ENCODE data around the gene TANC1.

TANC1 gene

DNA sequence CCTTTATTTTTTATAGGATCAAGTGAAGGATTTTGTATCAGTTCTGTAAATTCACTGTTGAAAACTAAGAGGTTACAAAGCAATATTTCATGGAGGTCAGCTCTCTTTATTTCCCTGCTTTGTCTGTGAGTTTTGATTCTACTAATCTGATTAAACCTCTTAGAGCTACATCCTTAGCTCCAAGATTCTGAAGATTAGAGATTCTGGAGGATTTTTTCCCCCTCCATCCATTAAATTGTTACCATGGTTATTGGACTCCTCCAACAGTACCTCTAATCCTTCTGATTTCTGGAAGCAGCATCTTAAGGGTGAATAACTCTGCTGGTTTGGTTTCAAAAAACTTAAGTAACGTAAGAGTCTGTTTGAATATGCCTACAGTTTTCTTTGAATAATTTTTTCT is 110.0 kb downstream of the TANC1 start:
- no CpG with 5 or more reads among the region's 1 CpG for WGBS (ENCODE audit: insufficient coverage)
- ChIA-PET CTCF (interaction anchor here (1.2 kb wide), 1 partner anchor 9 kb away, joined by 4 read pairs; no protein-coding TSS in a partner anchor), POLR2A (no interaction called here)
- H3K27me3 ChIP-seq (replicated peaks in 2 of 5; ENCODE audit: control insufficient read depth in 4 of 5, insufficient read depth in 5 of 5, low read length in 4 of 5), result no peaks in the 10 kb centered on the region
- no peak for DNase-seq
- H3K36me3 ChIP-seq (ENCODE audit: control insufficient read depth in 4 of 4, insufficient read depth in 4 of 4, low read length in 3 of 4), result no peaks in the 10 kb centered on the region
- no peaks in the 10 kb centered on the region for H3K4me1 ChIP-seq (ENCODE audit: control extremely low read depth in 1 of 4, control insufficient read depth in 4 of 4, insufficient read depth in 4 of 4, low read length in 3 of 4)
- H3K9me3 ChIP-seq (ENCODE audit: control extremely low read depth in 1 of 5, control insufficient read depth in 4 of 5, insufficient read depth in 2 of 5, low read depth in 1 of 5, low read length in 4 of 5), result peaks cover 0 to 5% (median 0%) of the 10 kb centered on the region in 5 experiments
- H3K27ac ChIP-seq (ENCODE audit: insufficient read depth in 1 of 2, low read depth in 1 of 2, low read length in 2 of 2, poor library complexity in 1 of 2, severe bottlenecking in 2 of 2), result no peak overlapping the region
- H3K4me3 ChIP-seq (ENCODE audit: control insufficient read depth in 1 of 7, extremely low read depth in 1 of 7, insufficient read depth in 4 of 7, low read depth in 2 of 7, low read length in 6 of 7), result no peak overlapping the region

DNA sequence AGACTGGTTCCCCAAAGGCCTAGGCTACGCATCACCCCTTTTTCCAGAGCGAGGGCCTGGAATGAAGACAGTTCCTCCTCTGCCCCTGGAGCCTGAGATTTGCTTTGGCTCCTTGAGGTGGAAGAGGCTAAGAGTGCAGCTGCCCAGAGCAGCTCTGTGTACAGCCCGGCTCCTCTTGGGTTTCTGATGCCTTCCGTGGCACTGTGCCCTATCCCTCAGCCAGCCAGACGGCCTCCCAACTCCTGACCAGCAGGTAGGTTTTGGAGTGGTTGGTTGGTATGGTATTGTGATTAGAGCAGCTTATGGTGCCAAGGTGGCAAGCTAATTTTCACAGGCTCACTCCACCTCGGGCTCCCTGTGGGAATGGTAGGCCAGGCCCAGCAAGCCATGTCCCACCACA is 112.2 kb downstream of the TANC1 start:
- Histone ChIP-seq H3K9me3 (ENCODE audit: control extremely low read depth in 1 of 5, control insufficient read depth in 4 of 5, insufficient read depth in 2 of 5, low read depth in 1 of 5, low read length in 4 of 5) (peaks cover 0 to 5% (median 0%) of the 10 kb centered on the region in 5 experiments), H3K4me1 (ENCODE audit: control extremely low read depth in 1 of 4, control insufficient read depth in 4 of 4, insufficient read depth in 4 of 4, low read length in 3 of 4) (peaks cover 0 to under 1% (median under 1%) of the 10 kb centered on the region in 4 experiments), H3K27me3 (replicated peaks in 2 of 5; ENCODE audit: control insufficient read depth in 4 of 5, insufficient read depth in 5 of 5, low read length in 4 of 5) (no peaks in the 10 kb centered on the region), H3K4me3 (ENCODE audit: control insufficient read depth in 1 of 7, extremely low read depth in 1 of 7, insufficient read depth in 4 of 7, low read depth in 2 of 7, low read length in 6 of 7) (no peak overlapping the region), H3K36me3 (ENCODE audit: control insufficient read depth in 4 of 4, insufficient read depth in 4 of 4, low read length in 3 of 4) (no peaks in the 10 kb centered on the region), H3K27ac (ENCODE audit: insufficient read depth in 1 of 2, low read depth in 1 of 2, low read length in 2 of 2, poor library complexity in 1 of 2, severe bottlenecking in 2 of 2) (no peak overlapping the region)
- DNase-seq, result no peak
- POLR2A ChIA-PET, result no interaction called here
- WGBS (ENCODE audit: insufficient coverage), result 95% methylated on average over 6 of the region's 6 CpGs
- CTCF ChIA-PET, result no interaction called here

DNA sequence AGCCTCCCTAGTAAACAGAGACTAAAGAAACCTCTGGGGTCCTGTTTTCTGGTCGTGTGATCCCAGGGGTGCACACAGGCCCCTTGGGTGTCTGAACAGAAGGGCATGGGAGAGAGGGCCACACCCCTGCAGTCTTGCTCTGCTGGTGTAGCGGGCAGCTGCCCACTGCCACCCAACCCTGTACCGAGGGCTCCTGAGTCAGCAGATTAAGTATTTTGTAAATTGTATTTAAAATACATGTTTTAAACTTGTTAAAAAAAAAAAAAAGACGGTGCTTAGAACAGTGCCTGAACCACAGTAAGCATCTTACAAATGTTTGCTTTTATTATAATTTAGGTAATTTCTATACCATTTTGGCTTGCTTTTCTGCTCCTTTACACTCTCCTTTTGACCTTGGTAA is 113.7 kb downstream of the TANC1 start:
- POLR2A ChIA-PET, result no interaction called here
- DNase-seq, result no peak
- no peaks in the 10 kb centered on the region for H3K27me3 ChIP-seq (replicated peaks in 2 of 5; ENCODE audit: control insufficient read depth in 4 of 5, insufficient read depth in 5 of 5, low read length in 4 of 5)
- CTCF ChIA-PET, result no interaction called here
- peaks cover 0 to 5% (median 0%) of the 10 kb centered on the region in 5 experiments for H3K9me3 ChIP-seq (ENCODE audit: control extremely low read depth in 1 of 5, control insufficient read depth in 4 of 5, insufficient read depth in 2 of 5, low read depth in 1 of 5, low read length in 4 of 5)
- 100% methylated on average over 1 of the region's 4 CpGs for WGBS (ENCODE audit: insufficient coverage)
- H3K36me3 ChIP-seq (ENCODE audit: control insufficient read depth in 4 of 4, insufficient read depth in 4 of 4, low read length in 3 of 4), result no peaks in the 10 kb centered on the region
- peaks cover 0 to 14% (median 10%) of the 10 kb centered on the region in 4 experiments for H3K4me1 ChIP-seq (ENCODE audit: control extremely low read depth in 1 of 4, control insufficient read depth in 4 of 4, insufficient read depth in 4 of 4, low read length in 3 of 4)
- no peak overlapping the region for H3K4me3 ChIP-seq (ENCODE audit: control insufficient read depth in 1 of 7, extremely low read depth in 1 of 7, insufficient read depth in 4 of 7, low read depth in 2 of 7, low read length in 6 of 7)
- H3K27ac ChIP-seq (ENCODE audit: insufficient read depth in 1 of 2, low read depth in 1 of 2, low read length in 2 of 2, poor library complexity in 1 of 2, severe bottlenecking in 2 of 2), result no peak overlapping the region

DNA sequence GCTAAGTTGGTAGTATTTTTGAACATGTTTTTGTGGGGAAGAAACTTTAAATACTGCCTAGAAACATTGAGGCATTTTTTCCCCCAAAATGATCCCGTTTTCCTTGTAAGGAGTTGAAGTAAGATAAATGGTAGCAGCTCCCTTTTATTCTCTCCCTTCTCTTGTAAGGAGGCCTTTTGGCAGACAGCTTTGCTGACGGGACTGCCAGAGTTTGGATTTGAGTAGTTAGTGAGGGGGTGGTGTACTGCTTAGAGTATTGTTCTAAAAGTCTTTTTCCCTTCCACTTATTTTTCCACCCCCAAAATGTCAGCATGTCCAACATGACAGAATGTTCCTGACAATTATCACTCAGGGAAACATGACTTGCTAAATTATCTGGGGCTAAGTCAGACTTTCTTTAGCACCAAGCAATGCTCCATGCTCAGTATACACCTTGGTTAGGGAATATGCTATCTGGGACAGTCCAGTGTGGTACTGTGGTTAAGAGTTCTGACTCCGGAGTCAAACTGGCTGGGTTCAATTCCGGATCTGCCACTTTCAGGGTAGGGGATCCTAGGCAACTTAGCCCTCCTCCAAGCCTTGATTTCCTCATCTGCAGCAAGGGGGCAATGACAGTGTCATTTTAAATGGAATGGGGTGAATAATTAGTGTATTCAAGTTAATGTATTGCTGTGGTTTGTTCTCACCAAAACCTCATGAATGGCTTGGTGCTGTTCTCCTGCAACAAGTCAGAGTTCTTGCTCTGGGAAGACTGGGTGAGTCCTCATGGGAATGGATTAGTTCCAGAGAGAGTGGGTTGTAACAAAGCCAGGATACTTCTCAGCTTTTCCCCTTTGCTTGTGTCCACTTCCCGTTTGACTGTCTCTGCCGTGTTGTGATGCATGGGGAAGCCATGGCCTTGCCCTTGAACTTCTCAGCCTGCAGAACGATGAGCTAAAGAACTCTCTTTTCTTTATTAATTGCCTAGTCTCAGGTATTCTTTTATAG is 116.2 kb downstream of the TANC1 start:
- H3K27me3 ChIP-seq (replicated peaks in 2 of 5; ENCODE audit: control insufficient read depth in 4 of 5, insufficient read depth in 5 of 5, low read length in 4 of 5), result no peaks in the 10 kb centered on the region
- WGBS (ENCODE audit: insufficient coverage), result 81% methylated on average over 3 of the region's 7 CpGs
- H3K4me3 ChIP-seq (ENCODE audit: control insufficient read depth in 1 of 7, extremely low read depth in 1 of 7, insufficient read depth in 4 of 7, low read depth in 2 of 7, low read length in 6 of 7), result no peak overlapping the region
- H3K9me3 ChIP-seq (ENCODE audit: control extremely low read depth in 1 of 5, control insufficient read depth in 4 of 5, insufficient read depth in 2 of 5, low read depth in 1 of 5, low read length in 4 of 5), result peaks cover 0 to 2% (median 0%) of the 10 kb centered on the region in 5 experiments
- no peak for DNase-seq
- H3K4me1 ChIP-seq (ENCODE audit: control extremely low read depth in 1 of 4, control insufficient read depth in 4 of 4, insufficient read depth in 4 of 4, low read length in 3 of 4), result peaks cover 3 to 35% (median 27%) of the 10 kb centered on the region in 4 experiments
- H3K27ac ChIP-seq (ENCODE audit: insufficient read depth in 1 of 2, low read depth in 1 of 2, low read length in 2 of 2, poor library complexity in 1 of 2, severe bottlenecking in 2 of 2), result no peak overlapping the region
- POLR2A ChIA-PET, result interaction anchor here (0.6 kb wide), 1 partner anchor 16 kb away, joined by 4 read pairs; no protein-coding TSS in a partner anchor
- CTCF ChIA-PET, result interaction anchor here (0.6 to 1.4 kb wide), 4 partner anchors 34 to 288 kb away, joined by 3 to 6 read pairs (median 4); no protein-coding TSS in a partner anchor
- H3K36me3 ChIP-seq (ENCODE audit: control insufficient read depth in 4 of 4, insufficient read depth in 4 of 4, low read length in 3 of 4), result no peaks in the 10 kb centered on the region

DNA sequence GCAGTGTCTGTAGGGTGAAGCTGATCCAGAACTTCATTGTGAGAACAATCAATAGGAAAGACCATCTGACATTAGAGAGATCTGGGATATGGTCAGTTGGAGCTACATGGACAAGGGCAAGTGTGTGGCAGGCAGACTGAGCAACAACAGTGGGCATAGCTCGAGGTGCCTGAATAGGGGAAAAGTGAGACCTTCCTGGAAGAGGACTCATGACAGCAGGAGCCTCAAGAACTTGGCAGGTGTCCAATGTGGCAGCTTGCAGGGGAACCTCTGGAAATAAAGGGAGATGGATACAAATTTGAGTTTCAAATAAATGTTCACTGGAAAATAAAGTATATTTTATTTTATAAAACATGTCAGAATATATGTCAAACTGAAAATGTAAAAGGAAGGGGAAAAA is 117.9 kb downstream of the TANC1 start:
- ChIA-PET POLR2A (interaction anchor here (0.6 kb wide), 1 partner anchor 50 kb away, joined by 3 read pairs; no protein-coding TSS in a partner anchor), CTCF (interaction anchor here (0.6 to 1.1 kb wide), 5 partner anchors 11 to 97 kb away, joined by 3 to 8 read pairs (median 3); no protein-coding TSS in a partner anchor)
- no peaks in the 10 kb centered on the region for H3K27me3 ChIP-seq (replicated peaks in 2 of 5; ENCODE audit: control insufficient read depth in 4 of 5, insufficient read depth in 5 of 5, low read length in 4 of 5)
- no peaks in the 10 kb centered on the region for H3K36me3 ChIP-seq (ENCODE audit: control insufficient read depth in 4 of 4, insufficient read depth in 4 of 4, low read length in 3 of 4)
- 0% methylated on average over 1 of the region's 1 CpG for WGBS (ENCODE audit: insufficient coverage)
- no peak overlapping the region for H3K4me3 ChIP-seq (ENCODE audit: control insufficient read depth in 1 of 7, extremely low read depth in 1 of 7, insufficient read depth in 4 of 7, low read depth in 2 of 7, low read length in 6 of 7)
- H3K4me1 ChIP-seq (ENCODE audit: control extremely low read depth in 1 of 4, control insufficient read depth in 4 of 4, insufficient read depth in 4 of 4, low read length in 3 of 4), result peaks cover 8 to 51% (median 41%) of the 10 kb centered on the region in 4 experiments
- no peak overlapping the region for H3K27ac ChIP-seq (ENCODE audit: insufficient read depth in 1 of 2, low read depth in 1 of 2, low read length in 2 of 2, poor library complexity in 1 of 2, severe bottlenecking in 2 of 2)
- DNase-seq, result peak in 2 of 3 donors; percentile 41 to 45
- H3K9me3 ChIP-seq (ENCODE audit: control extremely low read depth in 1 of 5, control insufficient read depth in 4 of 5, insufficient read depth in 2 of 5, low read depth in 1 of 5, low read length in 4 of 5), result no peaks in the 10 kb centered on the region

DNA sequence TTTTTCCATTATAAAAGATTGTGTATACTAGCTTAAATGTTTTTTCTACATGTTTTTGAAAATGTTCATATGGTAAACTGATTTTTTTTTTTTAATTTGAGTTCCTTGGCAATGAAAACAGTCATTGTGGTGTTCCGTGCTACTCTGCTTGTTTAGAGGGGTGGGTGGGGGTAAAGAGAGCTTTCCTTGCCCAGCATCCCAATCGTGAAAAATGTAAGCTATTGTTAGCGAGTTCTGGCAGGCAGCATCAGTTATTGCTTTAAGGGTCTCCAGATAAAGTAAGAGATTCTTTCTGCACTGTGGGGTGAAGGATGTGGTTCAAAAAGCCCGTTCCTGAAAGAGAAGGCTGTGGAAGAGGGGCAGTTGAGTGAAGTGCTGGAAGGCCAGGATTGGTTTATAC is 118.4 kb downstream of the TANC1 start:
- WGBS (ENCODE audit: insufficient coverage), result 44% methylated on average over 3 of the region's 4 CpGs

More for the DNA sequence above, 118.4 kb downstream of the TANC1 start:
- H3K27me3 ChIP-seq (replicated peaks in 2 of 5; ENCODE audit: control insufficient read depth in 4 of 5, insufficient read depth in 5 of 5, low read length in 4 of 5), result no peaks in the 10 kb centered on the region
- peaks cover 11 to 56% (median 45%) of the 10 kb centered on the region in 4 experiments for H3K4me1 ChIP-seq (ENCODE audit: control extremely low read depth in 1 of 4, control insufficient read depth in 4 of 4, insufficient read depth in 4 of 4, low read length in 3 of 4)
- H3K36me3 ChIP-seq (ENCODE audit: control insufficient read depth in 4 of 4, insufficient read depth in 4 of 4, low read length in 3 of 4), result no peaks in the 10 kb centered on the region
- H3K9me3 ChIP-seq (ENCODE audit: control extremely low read depth in 1 of 5, control insufficient read depth in 4 of 5, insufficient read depth in 2 of 5, low read depth in 1 of 5, low read length in 4 of 5), result no peaks in the 10 kb centered on the region
- ChIA-PET CTCF (interaction anchor here (1.0 to 1.1 kb wide), 4 partner anchors 12 to 92 kb away, joined by 3 to 8 read pairs (median 3); no protein-coding TSS in a partner anchor), POLR2A (interaction anchor here (0.6 kb wide), 1 partner anchor 51 kb away, joined by 3 read pairs; no protein-coding TSS in a partner anchor)
- DNase-seq, result peak in 2 of 3 donors; percentile 72 to 82
- H3K27ac ChIP-seq (ENCODE audit: insufficient read depth in 1 of 2, low read depth in 1 of 2, low read length in 2 of 2, poor library complexity in 1 of 2, severe bottlenecking in 2 of 2), result peak overlapping the region in 1 of 2 experiments; percentile 26
- H3K4me3 ChIP-seq (ENCODE audit: control insufficient read depth in 1 of 7, extremely low read depth in 1 of 7, insufficient read depth in 4 of 7, low read depth in 2 of 7, low read length in 6 of 7), result peak overlapping the region in 1 of 7 experiments; percentile 48

Data from common myeloid progenitor, CD34-positive (primary cell).